ENCODE results near the gene CSTA. TPM values are rescaled to one million over a fixed set of nuclear protein-coding genes. Genes with fewer than 3 reads are reported as not detected.

Gene CSTA
- total and polyA plus RNA-seq, 2 of the 8 experiments (the other 6 are each of a cell fraction or from before 2014, with no cell fraction given) = not detected

GRCh38 chr3:122389892-122390291 is 64.8 kb downstream of the CSTA start:
- Histone ChIP-seq H3K36me3 (ENCODE audit: control insufficient read depth in 2 of 4, insufficient read depth in 4 of 4, low read length in 3 of 4) (peaks cover 0 to 7% (median 0%) of the 10 kb centered on the region in 4 experiments; a peak in 3 of 8 replicates), H3K9me3 (ENCODE audit: insufficient read depth in 2 of 2, low read depth in 1 of 2, low read length in 1 of 2) (no peaks in the 10 kb centered on the region), H2AK5ac (ENCODE audit: low read depth, low read length) (no peak overlapping the region), H3K23me2 (ENCODE audit: low read depth, low read length) (no peaks in the 10 kb centered on the region), H4K91ac (replicated peaks; ENCODE audit: insufficient read length, low read length) (no peak overlapping the region), H2BK15ac (ENCODE audit: low read length) (no peak overlapping the region), H2AFZ (ENCODE audit: low read length) (no peak overlapping the region), H3K4me2 (ENCODE audit: insufficient read depth in 1 of 2, low read depth in 2 of 2, low read length in 2 of 2) (no peak overlapping the region), H3K4me3 (ENCODE audit: extremely low read depth in 1 of 4, insufficient read depth in 2 of 4, low read depth in 3 of 4, low read length in 4 of 4) (no peak overlapping the region), H3K27me3 (replicated peaks in 1 of 4; ENCODE audit: control insufficient read depth in 3 of 4, extremely low read depth in 1 of 4, insufficient read depth in 3 of 4, low read length in 3 of 4) (no peaks in the 10 kb centered on the region), H4K8ac (ENCODE audit: extremely low read depth, insufficient read depth, low read length) (no peak overlapping the region), H3K14ac (ENCODE audit: insufficient read length) (no peak overlapping the region), H3K4me1 (replicated peaks in 1 of 4; ENCODE audit: control insufficient read depth in 3 of 4, insufficient read depth in 4 of 4, low read length in 3 of 4) (peaks cover 0 to 3% (median 0%) of the 10 kb centered on the region in 4 experiments; a peak in 1 of 7 replicates), H2BK5ac (ENCODE audit: low read depth, low read length) (no peak overlapping the region), H3K4ac (replicated peaks; ENCODE audit: insufficient read length, low read depth, low read length) (no peak overlapping the region), H3K79me1 (ENCODE audit: low read depth, low read length) (peaks cover 2% of the 10 kb centered on the region; the same call in 1 of the 2 replicates), H4K20me1 (replicated peaks in 1 of 2; ENCODE audit: control insufficient read depth in 1 of 2, insufficient read depth in 2 of 2, low read length in 2 of 2) (peaks cover 0 to 2% of the 10 kb centered on the region in 2 experiments), H4K5ac (ENCODE audit: insufficient read length, low read depth, low read length) (no peak overlapping the region), H2BK12ac (ENCODE audit: low read depth, low read length) (no peak overlapping the region), H2BK20ac (ENCODE audit: low read length) (no peak overlapping the region), H2BK120ac (replicated peaks; ENCODE audit: low read depth, low read length) (no peak overlapping the region), H3K56ac (replicated peaks; ENCODE audit: insufficient read length, low read depth, low read length) (no peak overlapping the region), H3K23ac (ENCODE audit: insufficient read length) (no peak overlapping the region), H3K27ac (ENCODE audit: low read depth, low read length) (no peak overlapping the region), H3K9ac (replicated peaks in 1 of 4; ENCODE audit: extremely low read depth in 1 of 4, low read depth in 3 of 4, low read length in 3 of 4) (no peak overlapping the region), H3K79me2 (ENCODE audit: control insufficient read depth in 1 of 2, insufficient read depth in 2 of 2, low read length in 2 of 2) (peaks cover 0 to 33% of the 10 kb centered on the region in 2 experiments; a peak in 2 of 4 replicates), H3K18ac (ENCODE audit: extremely low read depth, low read length) (no peak overlapping the region)
- no peak for TF ChIP-seq BCL11A (IDR thresholded peaks at IDR 0.05; ENCODE audit: low read depth in 2 of 2, low read length in 2 of 2)
- TF ChIP-seq TEAD4 (IDR thresholded peaks at IDR 0.05; ENCODE audit: low read depth, low read length) = no peak
- no peak for TF ChIP-seq JUND (IDR thresholded peaks at IDR 0.05; ENCODE audit: low read length)
- FAIRE-seq (no peak), DNase-seq (ENCODE audit: low read depth in 1 of 2, low spot score in 2 of 2) (no peak)
- ChIA-PET POLR2A (ENCODE audit: partially characterized antibody) (interaction anchor here (0.6 kb wide), 1 partner anchor 836 kb away, joined by 4 read pairs; no protein-coding TSS in a partner anchor), CTCF (ENCODE audit: partially characterized antibody) (interaction anchor here (1.1 to 6.0 kb wide), 4 partner anchors 8 to 843 kb away, joined by 3 to 44 read pairs (median 6); partner anchors contain the start of gene PARP14)
- WGBS, 2 experiments (ENCODE audit: extremely low coverage in 1 of 2, insufficient coverage in 1 of 2, insufficient read length in 1 of 2, insufficient replicate concordance in 2 of 2, low coverage in 1 of 2, low lambda C conversion rate in 2 of 2, missing lambda C conversion rate in 1 of 2) = 94% methylated on average over 4 of the region's 4 CpGs; no CpG with 5 or more reads in 1 of the 2 experiments

Measured in H1 (cell line).